ENCODE measurements around the gene MARF1.

DNA sequence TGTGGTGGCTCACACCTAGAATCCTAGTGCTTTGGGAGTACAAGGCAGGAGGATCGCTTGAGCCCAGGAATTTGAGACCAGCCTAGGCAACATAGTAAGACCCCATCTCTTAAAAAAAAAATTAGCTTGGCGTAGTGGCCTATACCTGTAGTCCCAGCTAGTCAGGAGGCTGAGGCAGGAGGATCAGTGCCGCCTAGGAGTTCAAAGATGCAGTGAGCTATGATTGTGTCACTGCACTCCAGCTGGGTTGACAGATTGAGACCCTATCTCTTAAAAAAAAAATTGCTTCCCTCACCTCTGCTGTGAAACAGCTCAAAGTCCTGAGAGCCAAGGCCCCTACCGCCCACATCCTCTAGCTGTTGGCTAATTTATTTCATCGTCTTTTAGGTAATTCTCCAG is 17.2 kb upstream of the MARF1 start:
- TF ChIP-seq YY1 (IDR thresholded peaks at IDR 0.05; ENCODE audit: insufficient read depth, insufficient read length) (no peak), ZNF274 (IDR thresholded peaks at IDR 0.05; ENCODE audit: low read depth, low read length) (no peak), SUZ12 (IDR thresholded peaks at IDR 0.05; ENCODE audit: extremely low read depth, insufficient read depth, insufficient read length) (no peak)

Measured in NT2/D1 (cell line).